Fibroblast of skin of abdomen (primary cell): ENCODE measurements around the gene LRRC46. TPM values are rescaled to one million over a fixed set of nuclear protein-coding genes. Genes with fewer than 3 reads are reported as not detected.

Experiments
- DNase-seq: peaks from one replicate; pipeline ENCODE4 v3.0.0-alpha.2; 2013
- polyA plus RNA-seq, 2 experiments: library from polyadenylated mRNA; unstranded; fragments of 120-200 nt; gene quantifications; one replicate each; pipeline ENCODE4 v1.2.1, GENCODE V29; 2013; ENCODE audit not compliant: insufficient read length in 2 of 2

LRRC46 gene, protein sequence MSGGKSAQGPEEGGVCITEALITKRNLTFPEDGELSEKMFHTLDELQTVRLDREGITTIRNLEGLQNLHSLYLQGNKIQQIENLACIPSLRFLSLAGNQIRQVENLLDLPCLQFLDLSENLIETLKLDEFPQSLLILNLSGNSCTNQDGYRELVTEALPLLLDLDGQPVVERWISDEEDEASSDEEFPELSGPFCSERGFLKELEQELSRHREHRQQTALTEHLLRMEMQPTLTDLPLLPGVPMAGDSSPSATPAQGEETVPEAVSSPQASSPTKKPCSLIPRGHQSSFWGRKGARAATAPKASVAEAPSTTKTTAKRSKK
- polyA plus RNA-seq (2013, experiment 1 of 2; ENCODE audit: insufficient read length), result 1.1 TPM
- 0.86 TPM for polyA plus RNA-seq (2013, experiment 2 of 2; ENCODE audit: insufficient read length)

DNA sequence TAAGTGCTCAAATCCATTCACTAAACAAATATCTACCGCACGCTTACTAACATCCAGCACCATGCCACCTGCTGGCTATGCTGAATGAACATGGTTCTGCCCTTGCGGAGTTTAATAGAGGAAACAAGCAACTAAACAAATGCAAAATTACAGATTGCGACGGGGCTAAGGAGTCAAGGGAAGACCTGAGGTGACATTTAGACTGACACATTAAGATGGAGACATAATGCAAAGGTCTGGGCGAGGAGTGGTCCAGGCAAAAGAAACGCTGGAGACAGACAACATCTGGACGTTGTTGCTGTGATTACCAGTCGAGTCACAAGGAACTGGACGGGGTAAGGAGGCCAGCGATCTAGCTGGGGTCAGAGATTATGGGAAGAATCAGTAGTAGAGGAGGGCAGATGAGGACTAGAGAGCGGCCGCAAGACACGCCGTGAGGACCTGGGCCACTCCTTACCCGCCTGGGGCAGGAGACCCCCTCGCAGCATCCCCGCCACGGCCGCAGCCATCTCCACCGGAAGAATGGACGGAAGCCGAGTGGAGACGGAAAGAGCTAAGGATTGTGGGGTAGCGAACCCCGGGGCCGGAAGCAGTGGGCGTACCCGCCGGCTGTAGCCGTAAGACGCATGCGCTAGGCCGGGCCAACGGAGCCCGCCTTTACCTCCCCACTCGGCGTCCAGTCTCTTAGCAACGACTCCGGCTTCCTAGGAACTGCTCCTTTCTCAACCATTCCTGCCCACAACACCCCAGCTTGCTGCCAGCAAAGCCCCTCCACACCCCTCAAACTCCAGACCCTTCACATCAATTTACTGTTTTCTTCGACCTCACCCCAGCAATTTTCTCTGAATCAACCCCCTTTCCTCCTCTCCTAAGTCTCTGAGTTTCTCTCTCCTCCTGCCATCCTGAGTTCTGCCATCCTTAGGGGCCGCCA, at the start of gene LRRC46, which contains the start of gene MRPL10:
Gene LRRC46, plus strand, starts transcription at position 668 of the 931 bp plus-strand sequence. CDS start 320 bp downstream, outside the sequence.
Gene MRPL10, minus strand, starts transcription at position 539 of the 931 bp plus-strand sequence. Its CDS starts 30 bp downstream, at position 509.
- peak; percentile 92 for DNase-seq

DNA sequence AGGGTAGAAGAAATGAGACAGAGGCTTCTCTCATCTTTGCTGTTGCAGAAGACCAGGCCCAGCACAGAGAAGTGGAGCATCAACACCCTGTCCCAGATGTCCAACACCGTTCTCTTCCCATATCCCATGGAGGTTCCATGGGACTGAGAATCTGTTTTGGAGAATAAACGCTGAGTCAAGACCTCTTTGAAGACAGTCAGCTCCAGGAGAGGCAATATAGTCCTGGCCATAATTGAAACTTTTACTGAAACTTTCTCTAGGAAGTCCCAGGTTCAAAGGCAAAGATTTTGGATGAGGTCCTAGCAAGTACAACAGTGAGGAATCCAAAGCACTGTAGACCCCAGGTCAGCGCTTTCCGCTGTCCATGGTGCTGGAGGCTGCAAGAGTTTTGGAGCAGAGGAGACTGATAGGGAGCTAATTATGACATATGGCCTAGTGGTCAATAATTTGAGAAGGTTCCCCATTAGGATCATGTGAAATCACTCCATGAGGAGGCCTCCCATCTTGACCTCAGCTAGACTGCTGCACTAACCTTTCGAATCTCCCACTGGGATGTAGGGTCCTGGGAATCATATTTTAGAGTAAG, 45.8 kb upstream of the LRRC46 start:
- DNase-seq, result peak; percentile 27

DNA sequence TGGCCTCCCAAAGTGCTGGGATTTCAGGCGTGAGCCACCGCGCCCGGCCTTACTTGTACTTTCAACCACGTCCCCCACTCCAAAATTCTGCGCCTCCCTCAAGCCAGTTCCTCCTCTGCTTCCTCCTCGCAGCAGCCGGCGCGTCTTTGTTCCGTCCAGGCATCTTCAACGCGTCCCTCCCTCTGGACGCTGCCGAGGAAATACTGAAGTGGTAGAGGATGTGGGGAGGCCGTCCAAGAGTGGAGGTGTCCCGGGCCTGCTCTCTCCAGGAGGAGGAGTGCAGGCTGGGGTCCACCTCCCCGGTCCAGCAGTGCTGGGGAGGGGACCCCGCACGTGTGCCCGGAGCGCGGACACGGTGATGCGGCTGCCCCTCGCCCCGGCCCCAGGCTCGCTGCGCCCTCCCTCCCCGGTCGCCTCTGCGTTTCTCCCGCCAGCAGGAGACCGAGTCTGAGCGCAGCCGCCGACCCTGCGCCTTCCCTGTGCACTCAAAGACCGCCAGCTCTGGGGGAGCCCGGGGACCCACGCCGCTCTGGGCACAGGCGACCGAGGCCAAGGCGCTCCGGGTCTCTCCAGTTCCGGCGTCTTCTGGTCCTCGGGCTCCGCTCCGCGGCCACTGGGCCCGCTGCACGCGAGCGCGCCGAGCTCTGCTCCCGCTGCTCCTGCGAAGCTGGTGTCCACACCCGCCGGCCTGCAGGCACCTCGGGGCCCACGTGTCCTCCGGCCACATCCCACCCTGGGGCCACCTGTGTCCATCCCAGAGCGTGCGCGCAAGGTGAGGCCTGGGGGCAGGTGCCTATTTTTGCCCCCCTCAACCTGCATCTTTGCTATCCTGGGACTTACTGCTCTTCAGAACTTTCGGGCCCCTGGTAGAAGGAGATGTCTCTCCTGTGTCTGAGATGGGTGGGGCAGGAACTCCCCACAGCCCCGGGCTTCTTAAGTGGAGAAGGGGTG, 41.6 kb upstream of the LRRC46 start:
- DNase-seq, result peak; percentile 26

DNA sequence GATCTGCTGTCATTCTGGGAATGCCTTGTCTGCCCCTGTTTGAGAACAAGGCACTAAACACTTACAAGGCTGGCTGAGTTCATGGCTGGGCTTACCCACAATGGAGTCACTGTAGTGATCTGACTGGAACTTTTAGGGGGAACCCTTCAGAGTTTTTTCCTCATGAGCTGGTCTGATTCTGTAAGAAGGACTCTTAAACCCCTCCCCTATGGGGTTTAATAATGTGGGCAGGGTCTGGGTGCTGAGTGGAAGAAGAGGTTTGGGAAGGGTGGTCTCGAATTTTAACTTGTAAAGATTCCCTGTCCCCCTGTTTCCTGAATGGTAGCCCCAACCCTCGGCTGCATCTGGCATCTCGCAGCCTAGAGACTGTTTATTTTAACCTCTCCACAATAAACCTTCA, 40.4 kb upstream of the LRRC46 start:
- DNase-seq, result no peak

DNA sequence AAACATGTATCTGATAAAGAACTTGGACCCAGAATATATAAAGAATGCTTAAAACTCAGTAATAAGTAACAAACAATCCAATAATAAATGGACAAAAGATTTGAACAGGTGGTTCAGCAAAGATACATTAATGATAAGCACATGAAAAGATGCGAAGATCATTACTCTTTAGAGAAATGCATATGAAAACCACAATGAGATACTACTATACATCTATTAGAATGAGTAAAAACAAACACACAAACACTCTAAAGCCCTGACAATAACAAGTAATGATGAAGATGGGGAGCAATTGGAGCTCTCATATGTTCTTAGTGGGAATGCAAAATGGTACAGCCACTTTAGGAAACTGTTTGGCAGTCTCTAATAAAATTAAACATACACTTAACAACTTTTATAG, 39.0 kb upstream of the LRRC46 start:
- DNase-seq, result no peak

DNA sequence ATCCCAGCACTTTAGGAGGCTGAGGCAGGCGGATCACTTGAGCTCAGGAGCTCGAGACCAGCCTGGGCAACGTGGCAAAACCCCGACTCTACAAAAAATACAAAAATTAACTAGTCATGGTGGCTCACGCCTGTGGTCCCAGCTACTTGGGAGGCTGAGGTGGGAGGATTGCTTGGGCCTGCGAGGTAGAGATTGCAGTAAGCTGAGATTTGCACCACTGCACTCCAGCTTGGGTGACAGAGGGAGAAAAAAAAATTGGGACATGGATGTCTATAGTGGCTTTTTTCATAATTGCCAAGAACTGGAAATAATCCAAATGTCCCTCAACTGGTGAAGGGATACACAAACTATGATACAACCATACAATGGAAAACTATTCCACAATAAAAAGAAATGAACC, 38.5 kb upstream of the LRRC46 start:
- DNase-seq, result no peak

DNA sequence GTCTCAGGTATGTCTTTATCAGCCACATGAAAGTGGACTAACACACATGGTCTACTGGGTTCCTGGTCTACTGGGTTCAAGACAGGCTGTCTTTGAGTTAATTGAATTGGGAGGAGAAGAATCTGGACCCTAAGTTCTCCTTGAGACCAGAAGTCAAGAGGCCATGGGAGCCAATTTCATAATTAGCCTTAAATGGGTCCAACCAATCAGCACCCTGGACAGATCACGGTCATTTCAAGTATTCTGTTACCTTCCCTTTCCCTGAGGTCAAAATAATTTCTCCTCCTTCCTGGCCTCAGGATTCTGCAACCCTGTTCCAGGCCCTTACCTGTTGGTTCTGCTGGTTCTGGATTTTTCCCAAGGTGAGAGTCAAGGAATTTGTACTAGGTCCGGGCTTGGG, 33.7 kb upstream of the LRRC46 start:
- no peak for DNase-seq

DNA sequence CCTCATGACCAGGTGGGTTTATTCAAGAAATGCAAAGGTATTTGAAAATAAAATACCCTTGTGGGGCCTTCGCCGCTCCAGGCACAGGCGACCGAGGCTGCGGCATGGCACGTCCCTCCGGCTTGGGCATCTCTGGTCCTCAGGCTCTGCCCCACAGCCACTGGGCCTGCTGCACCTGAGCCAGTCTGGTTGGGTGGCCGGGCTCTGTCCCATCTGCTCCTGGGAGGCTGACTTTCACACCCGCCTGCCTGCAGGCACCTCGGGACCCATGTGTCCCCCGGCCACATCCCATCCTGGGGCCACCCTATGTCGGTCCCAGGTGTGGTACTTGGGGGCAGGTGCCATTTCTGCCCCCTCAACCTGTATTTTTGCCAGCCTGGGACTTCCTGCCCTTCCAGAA, 30.8 kb upstream of the LRRC46 start:
- no peak for DNase-seq

DNA sequence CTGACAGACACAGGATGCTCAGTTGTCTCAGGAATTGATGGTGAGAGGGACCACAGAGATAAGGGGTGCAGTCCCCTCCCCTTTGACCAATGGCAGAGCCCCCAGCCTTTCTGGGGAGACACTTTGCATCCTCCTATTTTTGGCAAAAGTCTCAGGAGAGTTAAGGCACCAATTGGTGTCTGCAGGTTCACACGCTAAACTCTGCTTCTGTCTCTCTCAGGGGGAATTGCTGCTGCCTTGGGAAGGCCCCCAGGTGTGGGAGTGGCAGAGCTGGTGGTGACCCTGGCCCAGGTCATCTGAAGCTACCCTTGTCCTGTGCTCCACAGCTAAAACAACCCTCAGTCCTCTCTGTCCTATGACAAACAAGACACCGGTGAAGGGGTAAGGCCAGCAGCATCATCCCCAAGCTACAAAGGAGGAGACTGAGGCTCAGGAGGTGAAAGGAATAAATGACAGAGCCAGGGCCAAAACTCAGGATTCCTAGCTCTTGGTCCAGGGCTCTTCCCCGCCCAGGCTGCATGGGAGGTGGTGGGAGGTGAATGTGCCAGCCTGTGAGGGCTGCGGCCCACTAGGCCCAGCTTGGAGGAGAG, 30.2 kb upstream of the LRRC46 start:
- no peak for DNase-seq

DNA sequence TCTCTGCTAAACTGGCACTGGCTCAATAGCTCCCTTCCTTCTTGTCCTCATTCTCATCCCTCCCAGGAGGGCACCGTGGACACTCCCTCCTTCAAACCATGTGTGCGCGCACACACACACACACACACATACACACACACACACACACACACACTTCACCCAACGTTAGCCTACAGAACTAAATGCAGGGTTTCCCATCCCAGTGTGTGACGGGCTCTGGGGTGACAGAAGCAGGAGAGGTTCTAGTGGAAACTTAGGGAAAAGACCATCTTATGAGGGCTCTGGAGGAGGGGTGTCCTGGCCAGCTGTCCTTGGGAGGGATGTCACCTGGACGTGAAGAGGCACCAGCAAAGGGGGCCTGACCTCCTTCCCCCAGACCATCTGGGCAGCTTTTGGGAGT, 29.6 kb upstream of the LRRC46 start:
- no peak for DNase-seq

DNA sequence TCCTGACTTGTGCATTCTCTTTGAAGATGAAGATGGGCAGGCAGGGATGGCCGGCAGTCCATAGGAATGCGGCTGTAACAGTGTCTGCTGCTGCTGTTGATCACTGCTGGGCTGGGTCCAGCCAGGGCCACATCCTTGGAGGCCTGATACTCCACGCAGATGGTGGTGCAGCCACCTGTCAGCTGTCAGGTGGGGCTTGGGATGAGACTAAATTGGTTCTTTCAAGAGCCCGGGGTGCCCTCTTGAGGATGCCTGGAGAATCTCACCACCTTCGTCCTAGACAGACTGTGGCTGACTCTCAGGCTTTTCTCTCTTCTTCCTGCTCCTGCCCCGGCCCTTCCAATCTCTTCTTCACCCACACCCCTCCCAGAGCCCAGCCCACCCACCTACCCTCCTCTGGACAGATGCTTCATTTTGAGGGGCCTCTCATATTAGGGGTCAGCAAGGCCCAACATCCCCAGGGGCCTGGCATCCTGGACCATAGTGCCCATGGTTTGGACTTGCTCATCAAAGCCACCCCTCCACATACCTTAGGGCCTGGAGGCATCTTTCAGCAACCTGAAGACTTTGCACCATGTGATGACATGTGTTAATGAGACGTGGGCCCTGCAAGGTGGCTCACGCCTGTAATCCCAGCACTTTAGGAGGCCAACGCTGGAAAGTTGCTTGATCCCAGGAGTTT, 29.0 kb upstream of the LRRC46 start:
- DNase-seq, result peak; percentile 25

DNA sequence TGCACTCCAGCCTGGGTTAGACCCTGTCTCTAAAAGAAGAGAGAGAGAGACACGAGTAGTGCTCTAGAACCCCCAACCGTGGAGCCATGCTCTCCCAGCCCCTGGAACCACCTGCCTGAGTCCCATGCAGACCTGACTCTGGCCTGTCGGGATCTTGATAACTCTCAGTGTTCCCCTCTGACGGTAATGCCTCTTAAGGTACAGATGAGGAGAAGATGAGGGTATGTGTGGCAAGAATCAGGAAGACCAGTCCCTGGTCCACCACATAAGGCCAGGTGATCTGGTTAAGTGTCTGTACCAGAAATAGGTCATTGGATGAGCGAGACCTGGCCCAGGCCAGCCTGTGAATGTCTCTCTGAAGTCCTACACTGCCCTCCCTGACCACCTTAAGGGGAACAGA, 28.3 kb upstream of the LRRC46 start:
- no peak for DNase-seq

DNA sequence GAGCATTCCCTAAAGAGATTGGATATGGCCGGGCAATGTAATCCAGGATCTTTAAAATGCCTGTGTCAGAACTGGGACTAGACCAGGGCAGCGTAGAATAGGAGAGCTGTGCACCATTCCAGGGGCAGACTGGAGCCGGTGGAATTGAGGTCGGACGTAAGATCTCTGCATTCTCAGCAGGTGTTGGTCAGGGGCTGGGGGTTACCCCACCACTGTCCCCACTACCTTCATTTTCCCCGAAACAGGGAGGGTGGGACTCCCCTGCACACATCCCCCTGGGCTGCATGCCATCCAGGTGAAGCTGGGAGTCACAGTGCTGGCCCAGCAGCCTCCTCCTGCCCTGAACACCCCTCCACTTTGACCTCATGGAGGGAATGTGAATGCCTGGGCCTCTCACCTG, 27.7 kb upstream of the LRRC46 start:
- DNase-seq, result no peak

DNA sequence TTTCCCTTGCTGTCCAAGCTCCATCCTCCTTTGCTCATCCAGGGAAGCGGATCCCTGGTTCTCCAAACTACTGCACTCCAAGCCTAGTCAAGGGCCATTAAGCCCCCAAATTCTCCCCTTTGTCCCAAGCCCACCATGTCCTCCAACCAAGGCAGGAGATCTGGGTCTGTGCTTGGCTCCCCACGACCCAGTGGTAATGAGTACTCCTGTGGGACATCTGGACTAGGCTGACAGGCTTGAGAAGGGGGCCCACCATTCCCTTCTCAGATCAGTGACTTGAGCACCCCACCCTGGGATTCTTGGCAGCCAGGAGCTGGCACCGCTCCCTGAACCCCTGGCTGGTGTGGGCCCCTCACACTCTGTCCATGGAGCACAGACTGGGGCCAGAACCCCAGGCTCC, 27.0 kb upstream of the LRRC46 start:
- DNase-seq, result no peak

DNA sequence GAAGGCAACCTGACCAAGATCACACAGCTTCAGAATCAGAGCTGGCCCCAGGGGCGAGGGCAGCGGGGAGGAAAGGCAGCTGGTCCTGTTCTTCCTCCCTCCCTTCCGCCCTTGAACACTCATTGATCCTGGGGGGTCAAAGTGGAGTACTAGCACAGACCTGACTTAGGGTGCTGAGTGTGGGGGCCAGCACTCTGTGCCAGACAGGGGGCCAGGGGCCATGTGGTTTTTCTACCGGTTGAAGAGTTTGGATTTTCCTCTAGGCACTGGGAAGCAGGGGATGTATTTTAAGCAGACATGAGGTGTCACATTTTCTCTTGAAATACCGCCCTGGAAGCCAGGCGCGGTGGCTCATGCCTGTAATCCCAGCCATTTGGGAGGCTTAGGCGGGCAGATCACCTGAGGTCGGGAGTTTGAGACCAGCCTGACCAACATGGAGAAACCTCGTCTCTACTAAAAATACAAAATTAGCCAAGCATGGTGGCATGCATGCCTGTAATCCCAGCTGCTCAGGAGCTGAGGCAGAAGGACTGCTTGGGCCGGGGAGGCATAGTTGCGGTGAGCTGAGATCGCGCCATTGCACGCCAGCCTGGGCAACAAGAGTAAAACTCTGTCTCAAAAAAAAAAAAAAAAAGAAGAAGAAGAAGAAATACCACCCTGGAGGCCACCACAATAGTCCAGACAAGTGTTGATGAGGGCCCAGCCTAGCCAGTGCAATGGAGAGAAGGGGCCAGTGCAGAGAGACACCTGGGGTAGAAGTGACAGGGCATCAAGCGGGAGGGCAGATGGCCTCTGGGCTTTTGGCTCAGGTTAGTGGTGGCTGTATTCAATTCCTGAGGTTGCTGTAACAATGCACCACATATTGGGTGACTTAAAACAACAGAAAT, 25.2 kb upstream of the LRRC46 start:
- no peak for DNase-seq

DNA sequence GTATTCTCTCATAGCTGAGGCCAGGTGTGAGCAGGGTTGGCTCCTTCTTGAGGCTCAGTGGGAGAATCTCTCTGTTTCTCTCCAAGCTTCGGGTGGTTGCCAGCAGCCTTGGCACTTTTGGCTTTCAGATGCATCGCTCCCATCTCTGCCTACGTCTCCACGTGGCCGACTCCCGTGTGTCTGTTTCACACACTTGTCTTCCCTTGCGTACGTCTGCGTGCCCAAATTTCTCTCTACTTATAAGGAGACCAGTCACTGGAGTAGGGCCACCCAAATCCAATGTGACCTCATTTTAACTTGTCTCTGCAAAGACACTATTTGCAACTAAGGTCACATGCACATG, 24.6 kb upstream of the LRRC46 start:
- no peak for DNase-seq

DNA sequence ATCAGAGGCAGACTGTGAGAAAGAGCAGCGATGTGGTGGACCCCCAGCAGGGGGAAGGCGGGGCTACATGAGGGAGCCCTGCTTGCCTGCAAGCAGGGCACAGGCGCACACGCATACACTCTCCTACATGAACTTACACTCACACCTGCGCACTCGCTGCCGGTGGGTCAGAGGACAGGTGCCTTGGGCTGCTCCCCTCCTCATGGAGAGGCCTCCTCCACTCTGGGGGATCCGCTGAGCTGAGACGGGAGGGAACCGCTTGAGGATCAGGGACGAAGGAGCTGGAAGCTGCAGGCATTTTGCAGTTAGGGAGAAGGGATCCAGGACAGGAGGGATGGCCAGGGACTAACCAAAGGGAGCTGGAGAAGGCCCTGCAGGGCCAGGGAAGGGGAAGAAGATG, 24.0 kb upstream of the LRRC46 start:
- no peak for DNase-seq

DNA sequence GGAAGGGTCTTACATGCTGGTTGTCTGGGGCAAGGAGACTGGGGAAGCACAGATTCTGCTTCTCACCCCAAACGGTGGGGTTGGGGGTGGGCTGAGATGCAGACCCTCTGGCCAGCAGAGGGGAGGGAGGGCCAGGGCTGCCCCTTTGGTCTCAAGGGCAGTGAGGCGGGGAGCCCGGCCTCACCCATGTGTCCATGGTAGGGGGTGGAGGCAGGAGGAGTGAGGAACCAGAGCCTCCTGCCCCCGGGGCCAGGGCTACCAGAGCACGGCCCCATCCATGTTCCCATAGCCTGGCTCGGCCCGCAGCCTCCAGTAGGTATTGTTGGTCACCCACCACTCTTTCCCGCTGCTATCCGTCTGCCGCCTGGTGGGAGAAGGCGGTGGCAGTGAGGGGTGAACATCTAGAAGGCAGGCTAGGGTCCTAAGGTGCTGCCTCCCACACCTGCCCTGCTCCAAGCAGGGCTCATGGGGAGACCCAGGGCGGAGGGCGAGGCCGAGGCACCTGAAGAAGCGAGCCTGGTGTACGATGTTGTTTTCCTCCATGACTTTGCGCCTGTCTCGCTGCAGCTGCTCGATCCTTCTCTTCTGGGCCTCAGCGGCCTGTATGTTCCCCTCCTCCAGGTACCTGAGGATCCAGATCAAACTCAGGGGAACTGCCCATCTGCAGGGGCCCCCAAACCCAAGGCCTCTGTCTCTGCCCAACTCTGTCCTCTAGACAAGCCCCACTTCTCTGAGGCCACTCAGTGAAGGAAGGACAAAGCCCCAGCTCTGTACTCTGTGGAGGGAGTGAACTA, 23.2 kb upstream of the LRRC46 start:
- DNase-seq, result no peak

DNA sequence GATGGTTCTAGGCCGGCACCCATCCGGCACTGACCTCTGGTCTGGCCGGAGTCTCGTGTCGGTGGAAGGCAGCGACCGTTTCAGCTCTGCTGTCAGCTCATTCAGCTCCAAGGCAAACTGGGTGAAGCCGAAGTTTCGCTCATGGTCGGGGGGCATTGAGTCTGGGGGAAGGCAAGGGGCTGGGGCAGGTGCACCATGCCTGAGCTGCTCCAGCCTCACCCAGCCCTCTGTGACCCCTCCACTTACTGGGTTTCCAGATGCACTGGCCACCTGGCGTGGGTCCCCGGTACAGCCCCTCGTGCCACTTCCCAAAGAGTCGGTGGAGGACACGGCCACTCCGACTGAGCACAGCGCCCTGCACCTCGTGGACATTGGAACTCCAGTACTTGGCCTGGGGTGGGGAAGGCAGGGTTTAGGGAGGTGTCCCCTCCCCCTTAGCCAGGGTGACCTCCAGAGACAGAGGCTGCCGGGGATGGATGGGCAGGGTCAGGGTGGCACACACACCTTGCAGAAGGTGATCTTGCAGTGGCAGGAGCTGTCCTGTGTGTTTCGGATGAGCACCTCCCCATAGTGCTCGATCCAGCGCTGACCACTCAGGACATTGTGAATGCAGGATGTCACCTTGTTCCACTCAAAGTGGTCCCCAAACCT, 22.5 kb upstream of the LRRC46 start:
- no peak for DNase-seq
